ENCODE data around the gene MAP1B. TPM values are rescaled to one million over a fixed set of nuclear protein-coding genes. Genes with fewer than 3 reads are reported as not detected.

The MAP1B gene
- total RNA-seq, 1 experiment from 2014 or later, result not detected

DNA sequence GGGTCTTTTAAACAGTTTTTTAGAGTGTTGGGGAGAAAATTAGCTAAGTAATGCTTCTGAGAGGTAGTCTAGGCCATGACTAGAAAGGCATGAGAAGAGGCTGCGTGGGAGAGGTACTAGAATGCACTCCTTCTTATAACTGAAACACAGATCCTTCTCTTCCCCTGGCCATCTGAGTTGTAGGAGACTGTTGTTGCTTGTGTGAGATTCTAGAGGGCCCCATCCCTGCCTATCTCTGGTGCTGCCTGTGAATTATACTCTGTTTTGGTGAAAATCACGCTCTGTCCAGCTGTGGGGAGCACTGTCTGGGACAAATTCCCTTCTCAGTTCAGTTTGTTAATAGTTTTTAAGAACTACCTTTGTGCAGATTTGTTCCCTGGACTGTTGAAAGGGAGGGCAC lies 37.5 kb downstream of the MAP1B start:
- H3K79me2 ChIP-seq (ENCODE audit: low read length), result no peaks in the 10 kb centered on the region
- no peaks in the 10 kb centered on the region for H3K9me2 ChIP-seq (replicated peaks; ENCODE audit: insufficient read depth, low read length)
- H3K9ac ChIP-seq (ENCODE audit: low read length), result no peak overlapping the region

DNA sequence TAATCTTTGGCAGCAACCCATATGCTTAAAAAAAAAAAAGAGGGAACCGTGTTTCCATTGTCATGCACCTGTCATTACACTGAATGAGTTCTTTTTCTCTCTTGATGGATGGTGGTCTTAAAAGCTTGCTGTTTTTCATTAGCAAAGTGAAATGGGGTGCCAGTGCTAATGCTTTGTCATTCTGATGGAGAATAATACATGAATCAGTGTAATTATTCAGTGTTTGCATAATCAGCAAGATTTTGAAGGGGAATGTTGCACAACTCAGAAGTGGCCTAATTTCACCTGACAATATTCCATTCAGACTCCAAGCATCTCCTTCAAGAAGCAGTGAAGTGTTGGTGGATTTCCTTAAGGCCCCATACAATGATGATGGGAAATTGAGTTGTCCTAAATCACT lies 38.1 kb downstream of the MAP1B start:
- Histone ChIP-seq H3K4me3 (ENCODE audit: low read length) (no peak overlapping the region), H3K4me2 (ENCODE audit: low read depth, low read length, poor library complexity, severe bottlenecking) (no peak overlapping the region), H3K9ac (ENCODE audit: low read length) (no peak overlapping the region), H2AFZ (ENCODE audit: low read length) (0 out of 2 replicates have a peak overlapping the region, but pooled peaks have one; percentile 11), H3K9me2 (replicated peaks; ENCODE audit: insufficient read depth, low read length) (no peaks in the 10 kb centered on the region), H3K36me3 (ENCODE audit: insufficient read depth, low read length) (no peaks in the 10 kb centered on the region), H3K79me2 (ENCODE audit: low read length) (no peaks in the 10 kb centered on the region), H3K27ac (ENCODE audit: low read length) (no peak overlapping the region), H3K4me1 (ENCODE audit: low read length) (no peaks in the 10 kb centered on the region; the same call in 1 of the 2 replicates), H4K20me1 (ENCODE audit: insufficient read depth, low read depth, low read length) (no peaks in the 10 kb centered on the region), H3K27me3 (ENCODE audit: low read length) (no peaks in the 10 kb centered on the region), H3K9me3 (ENCODE audit: low read length) (no peaks in the 10 kb centered on the region)
- DNase-seq, result no peak

More for the DNA sequence above, 37.5 kb downstream of the MAP1B start:
- H3K27ac ChIP-seq (ENCODE audit: low read length), result no peak overlapping the region
- DNase-seq, result no peak
- no peaks in the 10 kb centered on the region for H4K20me1 ChIP-seq (ENCODE audit: insufficient read depth, low read depth, low read length)
- H3K4me3 ChIP-seq (ENCODE audit: low read length), result no peak overlapping the region
- no peaks in the 10 kb centered on the region; the same call in 1 of the 2 replicates for H3K4me1 ChIP-seq (ENCODE audit: low read length)
- H3K36me3 ChIP-seq (ENCODE audit: insufficient read depth, low read length), result no peaks in the 10 kb centered on the region
- H3K27me3 ChIP-seq (ENCODE audit: low read length), result no peaks in the 10 kb centered on the region
- no peak overlapping the region for H2AFZ ChIP-seq (ENCODE audit: low read length)
- H3K9me3 ChIP-seq (ENCODE audit: low read length), result no peaks in the 10 kb centered on the region
- H3K4me2 ChIP-seq (ENCODE audit: low read depth, low read length, poor library complexity, severe bottlenecking), result no peak overlapping the region

DNA sequence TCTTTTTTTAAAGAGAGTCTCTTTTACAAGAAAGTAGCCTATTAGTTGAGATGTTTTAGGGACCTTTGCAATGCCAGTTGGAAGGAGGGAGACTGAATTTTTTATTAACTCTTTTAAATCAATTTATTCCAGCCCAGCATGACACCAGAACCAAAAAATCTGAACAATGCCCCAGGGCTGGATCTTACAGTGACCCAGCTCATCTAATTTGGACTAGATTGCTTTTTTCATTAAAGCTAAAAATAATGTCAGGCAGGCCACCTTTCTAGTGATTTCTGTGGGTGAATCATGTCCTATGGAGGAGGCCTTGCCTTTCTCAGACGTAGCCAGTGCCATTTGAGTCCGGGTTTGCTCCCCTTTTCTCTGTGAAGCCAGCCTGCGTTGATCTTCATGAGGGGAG lies 38.8 kb downstream of the MAP1B start:
- H3K9me2 ChIP-seq (replicated peaks; ENCODE audit: insufficient read depth, low read length), result no peaks in the 10 kb centered on the region
- no peak overlapping the region for H3K9ac ChIP-seq (ENCODE audit: low read length)
- no peaks in the 10 kb centered on the region for H3K36me3 ChIP-seq (ENCODE audit: insufficient read depth, low read length)
- no peaks in the 10 kb centered on the region for H3K9me3 ChIP-seq (ENCODE audit: low read length)
- H2AFZ ChIP-seq (ENCODE audit: low read length), result no peak overlapping the region
- no peak overlapping the region for H3K27ac ChIP-seq (ENCODE audit: low read length)
- no peaks in the 10 kb centered on the region; the same call in 1 of the 2 replicates for H3K4me1 ChIP-seq (ENCODE audit: low read length)
- H3K4me3 ChIP-seq (ENCODE audit: low read length), result no peak overlapping the region
- no peaks in the 10 kb centered on the region for H3K79me2 ChIP-seq (ENCODE audit: low read length)
- H3K4me2 ChIP-seq (ENCODE audit: low read depth, low read length, poor library complexity, severe bottlenecking), result no peak overlapping the region
- H4K20me1 ChIP-seq (ENCODE audit: insufficient read depth, low read depth, low read length), result no peaks in the 10 kb centered on the region
- no peak for DNase-seq
- no peaks in the 10 kb centered on the region for H3K27me3 ChIP-seq (ENCODE audit: low read length)

GRCh38 chr5:72147569-72147968 lies 40.3 kb downstream of the MAP1B start:
- Histone ChIP-seq H3K27me3 (ENCODE audit: low read length) (no peaks in the 10 kb centered on the region), H3K9me2 (replicated peaks; ENCODE audit: insufficient read depth, low read length) (no peaks in the 10 kb centered on the region), H3K9ac (ENCODE audit: low read length) (no peak overlapping the region), H3K4me2 (ENCODE audit: low read depth, low read length, poor library complexity, severe bottlenecking) (no peak overlapping the region), H3K4me3 (ENCODE audit: low read length) (no peak overlapping the region), H3K27ac (ENCODE audit: low read length) (no peak overlapping the region), H4K20me1 (ENCODE audit: insufficient read depth, low read depth, low read length) (no peaks in the 10 kb centered on the region), H2AFZ (ENCODE audit: low read length) (no peak overlapping the region), H3K36me3 (ENCODE audit: insufficient read depth, low read length) (no peaks in the 10 kb centered on the region), H3K4me1 (ENCODE audit: low read length) (no peaks in the 10 kb centered on the region; the same call in 1 of the 2 replicates), H3K9me3 (ENCODE audit: low read length) (no peaks in the 10 kb centered on the region), H3K79me2 (ENCODE audit: low read length) (no peaks in the 10 kb centered on the region)
- no peak for DNase-seq

- Histone ChIP-seq H4K20me1 (ENCODE audit: insufficient read depth, low read depth, low read length) (no peaks in the 10 kb centered on the region), H3K79me2 (ENCODE audit: low read length) (no peaks in the 10 kb centered on the region), H3K4me3 (ENCODE audit: low read length) (no peak overlapping the region), H3K9ac (ENCODE audit: low read length) (no peak overlapping the region), H3K4me1 (ENCODE audit: low read length) (no peaks in the 10 kb centered on the region; the same call in 1 of the 2 replicates), H3K27ac (ENCODE audit: low read length) (no peak overlapping the region), H3K9me3 (ENCODE audit: low read length) (no peaks in the 10 kb centered on the region), H2AFZ (ENCODE audit: low read length) (no peak overlapping the region), H3K27me3 (ENCODE audit: low read length) (no peaks in the 10 kb centered on the region), H3K4me2 (ENCODE audit: low read depth, low read length, poor library complexity, severe bottlenecking) (no peak overlapping the region), H3K9me2 (replicated peaks; ENCODE audit: insufficient read depth, low read length) (no peaks in the 10 kb centered on the region), H3K36me3 (ENCODE audit: insufficient read depth, low read length) (no peaks in the 10 kb centered on the region)
- no peak for DNase-seq
These were observed 42.5 kb downstream of the MAP1B start for GRCh38 chr5:72149742-72150141.

GRCh38 chr5:72151169-72151568 lies 43.9 kb downstream of the MAP1B start:
- no peaks in the 10 kb centered on the region for H3K36me3 ChIP-seq (ENCODE audit: insufficient read depth, low read length)
- H3K9ac ChIP-seq (ENCODE audit: low read length), result no peak overlapping the region
- H4K20me1 ChIP-seq (ENCODE audit: insufficient read depth, low read depth, low read length), result no peaks in the 10 kb centered on the region
- H2AFZ ChIP-seq (ENCODE audit: low read length), result no peak overlapping the region
- no peak for DNase-seq
- no peaks in the 10 kb centered on the region for H3K9me2 ChIP-seq (replicated peaks; ENCODE audit: insufficient read depth, low read length)
- H3K4me3 ChIP-seq (ENCODE audit: low read length), result no peak overlapping the region
- no peaks in the 10 kb centered on the region; the same call in 1 of the 2 replicates for H3K4me1 ChIP-seq (ENCODE audit: low read length)
- H3K79me2 ChIP-seq (ENCODE audit: low read length), result no peaks in the 10 kb centered on the region
- no peaks in the 10 kb centered on the region for H3K9me3 ChIP-seq (ENCODE audit: low read length)
- H3K27ac ChIP-seq (ENCODE audit: low read length), result no peak overlapping the region
- H3K4me2 ChIP-seq (ENCODE audit: low read depth, low read length, poor library complexity, severe bottlenecking), result no peak overlapping the region
- no peaks in the 10 kb centered on the region for H3K27me3 ChIP-seq (ENCODE audit: low read length)

GRCh38 chr5:72151646-72152045 lies 44.4 kb downstream of the MAP1B start:
- Histone ChIP-seq H3K36me3 (ENCODE audit: insufficient read depth, low read length) (no peaks in the 10 kb centered on the region), H3K9me2 (replicated peaks; ENCODE audit: insufficient read depth, low read length) (no peaks in the 10 kb centered on the region), H4K20me1 (ENCODE audit: insufficient read depth, low read depth, low read length) (no peaks in the 10 kb centered on the region), H3K9ac (ENCODE audit: low read length) (no peak overlapping the region), H3K27me3 (ENCODE audit: low read length) (no peaks in the 10 kb centered on the region), H3K9me3 (ENCODE audit: low read length) (no peaks in the 10 kb centered on the region), H3K79me2 (ENCODE audit: low read length) (no peaks in the 10 kb centered on the region), H2AFZ (ENCODE audit: low read length) (no peak overlapping the region), H3K4me1 (ENCODE audit: low read length) (no peaks in the 10 kb centered on the region; the same call in 1 of the 2 replicates), H3K4me2 (ENCODE audit: low read depth, low read length, poor library complexity, severe bottlenecking) (no peak overlapping the region), H3K27ac (ENCODE audit: low read length) (no peak overlapping the region), H3K4me3 (ENCODE audit: low read length) (no peak overlapping the region)
- DNase-seq, result no peak

DNA sequence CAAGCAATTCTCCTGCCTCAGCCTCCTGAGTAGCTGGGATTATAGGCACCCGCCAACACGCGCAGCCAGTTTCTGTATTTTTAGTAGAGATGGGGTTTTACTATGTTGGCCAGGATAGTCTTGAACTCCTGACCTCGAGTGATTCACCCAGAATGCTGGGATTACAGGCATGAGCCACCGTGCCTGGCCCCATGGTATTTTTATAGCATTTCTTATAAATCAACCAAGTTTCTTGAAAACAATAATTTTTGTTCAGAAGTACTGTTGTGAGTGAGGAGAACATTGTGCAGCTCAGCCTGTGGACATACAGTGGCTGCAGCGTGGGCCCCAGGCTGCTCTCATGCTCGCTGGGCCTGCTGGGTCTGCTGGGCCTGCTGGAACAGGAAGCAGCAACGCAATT lies 45.3 kb downstream of the MAP1B start:
- Histone ChIP-seq H3K9me2 (replicated peaks; ENCODE audit: insufficient read depth, low read length) (no peaks in the 10 kb centered on the region), H3K79me2 (ENCODE audit: low read length) (no peaks in the 10 kb centered on the region)

DNA sequence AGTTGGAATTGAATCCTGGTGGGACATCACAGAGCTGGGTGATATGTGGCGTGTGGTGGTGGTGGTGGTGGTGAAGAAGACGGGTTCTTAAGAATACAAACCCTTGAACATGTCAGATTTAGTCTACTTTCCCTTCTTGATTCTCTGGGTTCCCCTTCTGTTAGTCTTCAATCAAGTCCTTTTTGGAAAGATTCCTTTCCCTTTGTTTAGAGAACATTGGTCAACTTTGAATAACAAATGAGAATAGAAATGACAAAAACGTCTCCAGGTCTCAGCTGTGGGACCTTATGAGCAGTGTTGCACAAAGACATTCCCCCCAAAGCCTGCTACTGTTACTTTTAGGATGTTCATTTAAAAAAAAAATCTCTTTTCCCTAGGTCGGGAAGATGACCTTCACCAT lies 46.3 kb downstream of the MAP1B start:
- Histone ChIP-seq H3K27me3 (ENCODE audit: low read length) (no peaks in the 10 kb centered on the region), H3K9me3 (ENCODE audit: low read length) (no peaks in the 10 kb centered on the region), H3K9ac (ENCODE audit: low read length) (no peak overlapping the region), H3K4me3 (ENCODE audit: low read length) (no peak overlapping the region), H3K4me1 (ENCODE audit: low read length) (no peaks in the 10 kb centered on the region), H3K27ac (ENCODE audit: low read length) (no peak overlapping the region), H4K20me1 (ENCODE audit: insufficient read depth, low read depth, low read length) (no peaks in the 10 kb centered on the region), H3K36me3 (ENCODE audit: insufficient read depth, low read length) (no peaks in the 10 kb centered on the region), H3K4me2 (ENCODE audit: low read depth, low read length, poor library complexity, severe bottlenecking) (no peak overlapping the region), H2AFZ (ENCODE audit: low read length) (no peak overlapping the region), H3K9me2 (replicated peaks; ENCODE audit: insufficient read depth, low read length) (no peaks in the 10 kb centered on the region), H3K79me2 (ENCODE audit: low read length) (no peaks in the 10 kb centered on the region)
- no peak for DNase-seq

More for the DNA sequence above, 45.3 kb downstream of the MAP1B start:
- H2AFZ ChIP-seq (ENCODE audit: low read length), result no peak overlapping the region
- H3K9me3 ChIP-seq (ENCODE audit: low read length), result no peaks in the 10 kb centered on the region
- no peak for DNase-seq
- no peaks in the 10 kb centered on the region; the same call in 1 of the 2 replicates for H3K4me1 ChIP-seq (ENCODE audit: low read length)
- no peaks in the 10 kb centered on the region for H3K27me3 ChIP-seq (ENCODE audit: low read length)
- no peak overlapping the region for H3K4me2 ChIP-seq (ENCODE audit: low read depth, low read length, poor library complexity, severe bottlenecking)
- no peak overlapping the region for H3K27ac ChIP-seq (ENCODE audit: low read length)
- H4K20me1 ChIP-seq (ENCODE audit: insufficient read depth, low read depth, low read length), result no peaks in the 10 kb centered on the region
- no peak overlapping the region for H3K9ac ChIP-seq (ENCODE audit: low read length)
- no peak overlapping the region for H3K4me3 ChIP-seq (ENCODE audit: low read length)
- H3K36me3 ChIP-seq (ENCODE audit: insufficient read depth, low read length), result no peaks in the 10 kb centered on the region
